ENCODE measurements around the gene NOA1.
A peak's percentile ranks its signal among the peaks of the same experiment; 100 is the strongest.

Gene NOA1

DNA sequence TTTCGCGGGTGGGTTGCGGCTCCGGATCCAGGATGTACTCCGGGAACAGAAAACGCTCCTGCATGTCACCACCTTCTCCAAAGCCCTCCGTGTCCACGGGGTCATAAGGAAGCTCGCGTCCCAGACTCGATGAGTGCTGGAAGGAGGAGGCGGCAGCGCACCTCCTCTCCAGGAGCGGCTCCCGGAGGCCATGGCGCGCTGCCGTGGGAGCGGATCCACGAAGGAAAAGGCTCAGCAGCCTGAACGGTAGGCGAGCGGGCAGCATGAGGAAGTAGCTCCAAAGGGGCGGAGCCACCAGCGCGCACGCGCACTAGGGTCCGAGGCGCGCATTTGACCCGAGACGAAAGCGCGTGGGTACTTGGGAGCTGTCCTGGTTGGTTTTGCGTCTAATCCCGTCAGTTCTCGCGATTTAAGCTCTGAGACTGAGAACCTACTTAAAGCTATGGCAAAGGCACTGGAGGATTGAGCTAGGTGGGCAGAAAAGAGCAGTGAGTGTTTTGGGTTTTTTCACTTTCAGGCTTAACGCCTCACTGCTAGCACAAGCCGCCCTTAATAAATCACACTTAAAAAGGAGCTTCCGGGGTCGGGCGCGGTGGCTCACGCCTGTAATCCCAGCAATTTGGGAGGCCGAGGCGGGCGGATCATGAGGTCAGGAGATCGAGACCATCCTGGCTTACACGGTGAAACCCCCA, at the start of gene NOA1:
NOA1 (minus strand) TSS at position 286 of the 692 bp plus-strand sequence; CDS start at position 265, 21 bp downstream.
- DNase-seq = peak; percentile 99

DNA sequence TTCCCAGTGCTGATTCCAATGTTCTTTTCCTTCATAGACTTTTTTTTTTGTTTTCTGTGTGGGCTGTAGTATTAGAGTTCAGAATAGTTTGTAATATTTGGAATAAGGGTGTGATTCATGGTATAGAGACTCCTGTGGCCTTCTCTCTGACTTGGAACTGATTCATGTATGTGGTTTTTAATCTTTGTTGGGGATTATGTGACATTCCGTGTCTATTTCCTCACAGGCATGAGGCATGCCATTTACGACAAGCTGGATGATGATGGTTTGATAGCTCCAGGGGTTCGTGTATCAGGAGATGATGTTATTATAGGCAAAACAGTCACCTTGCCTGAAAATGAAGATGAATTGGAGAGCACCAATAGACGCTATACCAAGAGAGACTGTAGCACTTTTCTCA, 45.7 kb upstream of the NOA1 start:
- peak; percentile 97 for DNase-seq

DNA sequence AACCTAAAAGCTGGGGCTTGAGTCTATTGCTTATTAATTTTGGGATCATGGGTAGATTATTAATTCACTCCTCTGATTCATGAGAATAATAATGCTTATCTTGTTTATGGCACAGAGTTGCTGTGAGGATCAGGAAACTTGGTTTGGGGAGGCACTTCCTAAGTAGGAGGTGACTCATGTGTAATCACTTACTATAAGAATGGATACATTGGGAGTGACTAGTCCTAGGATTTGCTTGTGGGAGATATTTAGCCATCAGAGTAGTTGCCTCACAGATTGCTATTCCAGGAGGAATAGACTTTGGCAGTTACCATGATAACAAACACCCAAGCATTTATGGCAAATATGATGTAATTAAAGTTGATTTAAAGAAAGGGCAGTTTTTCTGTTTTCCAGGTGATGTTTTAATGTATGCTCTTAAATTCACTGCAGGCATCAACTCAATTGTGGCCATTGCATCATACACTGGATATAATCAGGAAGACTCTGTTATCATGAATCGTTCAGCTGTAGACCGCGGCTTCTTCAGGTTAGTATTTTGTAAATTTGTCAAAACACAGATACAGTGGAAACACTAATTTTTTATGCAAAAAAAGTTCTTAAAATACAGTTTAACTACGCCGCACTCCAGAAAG, 43.2 kb upstream of the NOA1 start:
- peak; percentile 89 for DNase-seq

DNA sequence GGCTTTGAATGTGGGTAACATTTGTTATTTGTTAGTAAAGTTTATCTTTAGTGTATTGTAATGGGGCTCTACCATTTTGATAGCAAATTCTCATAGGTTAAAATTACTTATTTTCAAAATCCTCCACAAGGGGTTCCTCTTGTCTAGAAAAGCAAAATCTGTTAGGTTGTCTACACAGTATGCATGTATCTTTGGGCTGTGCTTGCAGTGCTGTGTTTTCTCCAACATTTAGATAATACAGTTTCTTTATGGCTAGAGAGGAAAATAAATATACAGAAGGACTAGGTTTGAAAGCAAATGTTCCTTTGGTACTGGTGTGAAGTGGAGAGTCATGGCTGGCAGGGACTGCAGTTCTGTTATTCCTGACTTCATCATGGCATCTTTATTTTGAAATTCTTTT, 41.6 kb upstream of the NOA1 start:
- no peak for DNase-seq

DNA sequence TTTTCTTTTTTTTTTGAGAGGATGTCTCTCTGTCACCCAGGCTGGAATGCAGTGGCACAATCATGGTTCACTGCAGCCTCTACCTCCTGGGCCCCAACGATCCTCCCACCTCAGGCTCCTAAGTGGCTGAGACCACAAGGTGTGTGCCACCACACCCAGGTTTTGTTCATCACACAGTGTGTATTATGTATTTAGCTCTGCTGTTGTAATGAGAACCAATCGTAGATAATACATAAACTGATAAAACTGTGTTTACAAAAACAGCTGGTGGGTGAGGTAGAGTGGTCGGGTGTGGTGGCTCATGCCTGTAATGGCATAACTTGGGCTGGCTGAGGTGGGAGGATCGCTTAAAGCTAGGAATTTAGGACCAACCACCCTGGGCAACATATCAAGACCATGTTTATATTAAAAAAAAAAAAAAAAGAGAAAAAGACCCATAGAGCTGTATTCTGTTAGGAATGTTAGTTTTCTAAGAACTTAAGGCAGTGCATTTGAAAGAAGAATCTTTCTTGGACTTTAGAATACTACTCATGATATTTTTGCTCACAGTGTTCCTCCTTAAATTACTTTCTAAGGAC, 36.2 kb upstream of the NOA1 start:
- DNase-seq = no peak

DNA sequence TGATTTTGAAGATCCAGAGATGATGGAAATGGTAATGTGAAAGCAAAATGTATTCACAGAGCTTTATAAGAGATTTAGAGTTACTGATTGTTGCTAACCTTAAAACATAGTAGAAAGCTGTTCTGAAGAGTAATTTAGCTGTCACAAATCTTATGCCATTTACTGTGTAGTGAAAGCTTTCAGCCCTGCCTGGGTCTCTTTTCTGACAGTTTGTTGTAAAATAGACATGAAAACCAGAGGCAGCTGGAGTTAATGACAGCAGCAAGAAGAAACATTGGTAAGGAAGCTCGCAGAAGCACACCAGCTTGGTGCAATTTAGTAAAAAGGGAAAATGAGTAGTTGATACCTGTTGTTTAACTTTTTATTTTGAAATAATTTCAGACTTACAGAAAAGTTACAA, 22.3 kb upstream of the NOA1 start:
- DNase-seq = no peak

DNA sequence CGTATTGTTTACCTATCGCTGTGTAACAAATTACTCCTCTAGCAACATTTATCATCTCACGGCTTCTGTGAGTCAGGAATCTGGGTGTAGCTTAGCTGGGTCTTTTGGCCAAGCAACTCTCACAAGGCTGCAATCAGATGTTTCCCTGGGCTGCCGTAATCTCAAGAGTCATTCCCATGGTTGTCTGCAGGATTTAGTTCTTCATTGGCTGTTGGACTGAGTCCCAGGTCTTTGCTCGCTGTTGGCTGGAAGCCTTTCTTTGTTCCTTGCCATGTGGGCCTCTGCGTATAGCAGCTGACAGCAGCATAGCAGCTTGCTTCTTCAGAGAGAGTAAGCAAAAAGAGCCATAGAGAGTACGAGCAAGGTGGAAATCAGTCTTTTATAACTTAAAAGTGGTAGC, 18.1 kb upstream of the NOA1 start:
- DNase-seq = peak; percentile 85

DNA sequence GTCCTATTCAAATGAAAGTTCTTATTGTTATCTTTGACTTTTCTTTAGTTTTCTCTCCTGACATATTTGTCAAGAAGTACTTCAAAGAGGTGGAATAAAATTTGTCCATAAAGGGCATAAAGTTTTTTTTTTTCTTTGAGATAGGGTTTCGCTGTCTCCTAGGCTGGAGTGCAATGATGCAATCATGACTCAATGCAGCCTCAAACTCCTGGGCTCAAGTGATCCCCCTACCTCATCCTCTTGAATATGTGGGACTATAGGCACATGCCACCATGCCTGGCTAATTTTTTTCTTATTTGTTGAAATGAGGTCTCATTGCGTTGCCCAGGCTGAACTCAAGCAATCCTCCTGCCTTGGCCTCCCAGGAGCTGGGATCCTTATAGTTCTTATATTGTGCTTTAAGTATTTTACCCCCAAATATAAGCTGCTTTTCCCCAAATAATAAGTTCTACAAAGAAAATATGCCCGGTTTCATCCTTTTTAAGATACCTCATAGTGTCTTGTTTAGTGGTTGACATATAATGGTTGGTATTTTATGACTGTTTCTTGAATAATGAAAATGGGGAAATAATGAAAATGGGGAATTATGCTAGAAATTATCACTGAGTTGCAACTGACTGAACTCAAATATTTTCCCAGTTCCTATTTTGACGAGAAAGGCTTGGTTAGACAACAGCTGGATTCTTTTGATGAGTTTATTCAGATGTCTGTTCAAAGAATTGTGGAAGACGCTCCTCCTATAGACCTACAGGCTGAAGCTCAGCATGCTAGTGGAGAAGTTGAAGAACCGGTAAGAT, 12.9 kb upstream of the NOA1 start:
- peak; percentile 63 for DNase-seq

DNA sequence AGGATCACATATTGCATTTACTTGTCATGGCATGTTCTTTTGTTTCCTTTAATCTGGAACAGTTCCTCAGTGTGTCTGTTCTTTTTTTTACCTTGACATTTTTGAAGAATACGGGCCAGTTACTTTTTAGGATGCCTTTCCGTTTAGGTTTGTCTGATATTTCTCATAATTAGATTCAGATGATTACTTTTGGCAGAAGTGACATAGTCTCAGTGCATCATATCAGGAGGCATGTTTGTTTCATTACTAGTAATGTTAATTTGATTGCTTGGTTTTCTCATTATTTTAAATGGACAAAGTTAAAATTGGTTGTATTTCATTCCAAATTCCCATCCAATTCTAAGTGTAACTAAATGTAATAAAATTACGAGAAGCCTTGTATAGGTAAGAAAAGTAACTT, 9.5 kb upstream of the NOA1 start:
- no peak for DNase-seq

DNA sequence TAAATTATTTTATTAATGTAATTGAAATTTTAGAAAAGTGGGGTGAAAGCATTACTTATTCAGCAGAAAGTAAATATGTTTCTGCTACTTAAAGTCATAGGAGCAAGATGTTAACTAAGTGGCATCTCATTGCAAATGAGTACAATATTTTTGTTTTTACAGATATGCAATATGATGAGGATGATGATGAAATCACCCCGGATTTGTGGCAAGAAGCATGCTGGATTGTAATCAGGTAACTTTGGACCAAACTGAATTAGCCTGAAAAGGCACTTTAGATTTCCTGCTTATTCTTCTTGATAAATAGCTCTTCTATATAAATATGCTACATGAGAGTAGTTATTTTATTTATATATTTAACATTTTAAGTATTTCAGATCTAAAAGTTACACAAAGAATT, 8.8 kb upstream of the NOA1 start:
- DNase-seq = no peak

DNA sequence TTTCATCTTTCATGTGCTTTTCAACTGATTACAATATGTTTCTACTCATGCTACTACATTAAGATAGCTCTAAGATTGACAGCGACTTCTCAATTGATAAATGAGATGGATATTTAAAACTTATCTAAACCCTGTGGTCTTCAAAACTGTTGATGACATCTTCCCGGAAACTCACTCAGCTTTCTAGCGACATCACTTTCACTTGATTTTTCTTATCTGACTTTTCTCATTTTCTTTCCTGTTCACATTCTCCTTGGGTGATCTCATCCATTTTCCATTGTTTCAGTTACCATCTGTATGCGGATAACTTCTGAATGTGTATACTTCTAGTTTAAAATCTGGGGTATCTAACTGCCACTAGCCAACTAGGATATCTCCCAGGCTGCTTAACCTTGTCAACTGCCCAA, 4.4 kb upstream of the NOA1 start:
- DNase-seq = peak; percentile 31

DNA sequence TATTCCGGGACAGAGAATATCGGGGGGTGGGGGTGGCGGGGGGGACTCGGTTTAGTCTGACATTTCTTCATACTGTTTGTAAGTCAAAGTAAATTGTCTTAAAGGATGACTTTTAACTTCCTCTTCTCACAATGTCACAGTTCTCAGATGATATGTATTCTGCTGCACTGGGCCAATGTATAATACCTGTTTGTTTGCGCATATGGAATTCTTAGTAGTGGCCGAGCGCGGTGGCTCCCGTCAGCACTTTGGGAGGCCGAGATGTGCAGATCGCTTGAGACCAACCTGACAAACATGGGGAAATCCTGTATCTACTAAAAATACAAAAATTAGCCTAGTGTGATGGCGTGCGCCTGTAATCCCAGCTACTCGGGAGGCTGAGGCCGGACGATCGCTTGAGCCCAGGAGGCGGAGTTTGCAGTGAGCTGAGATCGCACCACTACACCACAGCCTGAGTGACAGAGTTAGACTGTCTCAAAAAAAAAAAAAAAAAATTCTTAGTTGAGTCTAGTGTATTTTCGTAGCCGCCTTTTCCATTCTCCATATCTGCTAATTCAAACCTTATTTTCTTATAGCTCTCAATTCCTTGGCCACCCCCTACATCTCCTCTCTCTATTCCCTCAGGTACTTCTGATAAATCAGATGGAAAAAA, 2.1 kb upstream of the NOA1 start:
- DNase-seq = peak; percentile 28

DNA sequence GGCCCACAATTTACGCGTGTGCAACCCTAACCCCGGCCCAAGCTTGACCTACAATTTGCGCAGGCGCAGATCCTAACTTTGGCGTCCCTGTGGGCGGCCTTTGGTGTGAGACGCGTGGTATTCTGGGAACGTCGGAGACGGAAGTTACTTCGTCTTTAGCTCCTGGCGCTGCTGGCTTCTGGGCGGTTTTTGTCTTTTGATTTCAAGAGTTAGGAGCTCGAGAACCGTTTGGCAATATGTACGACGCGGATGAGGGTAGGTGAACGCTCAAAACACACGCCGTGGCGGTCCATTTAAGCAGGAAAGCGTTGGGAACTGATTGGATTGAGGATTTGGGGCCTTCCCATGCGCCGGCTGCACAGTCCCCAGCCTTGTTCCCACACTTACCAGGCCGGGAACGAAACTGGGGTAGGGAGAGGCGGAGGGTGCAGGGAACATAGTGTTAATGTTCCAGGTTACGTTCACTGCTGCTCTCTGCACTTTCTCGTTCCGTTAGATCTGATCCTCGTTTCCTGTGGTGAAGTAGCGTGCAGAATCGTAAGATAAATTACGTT, 1.4 kb upstream of the NOA1 start, which contains the start of gene POLR2B:
POLR2B (plus strand) TSS at position 147 of the 554 bp plus-strand sequence; CDS start at position 237, 90 bp downstream.
- DNase-seq = peak; percentile 93

DNA sequence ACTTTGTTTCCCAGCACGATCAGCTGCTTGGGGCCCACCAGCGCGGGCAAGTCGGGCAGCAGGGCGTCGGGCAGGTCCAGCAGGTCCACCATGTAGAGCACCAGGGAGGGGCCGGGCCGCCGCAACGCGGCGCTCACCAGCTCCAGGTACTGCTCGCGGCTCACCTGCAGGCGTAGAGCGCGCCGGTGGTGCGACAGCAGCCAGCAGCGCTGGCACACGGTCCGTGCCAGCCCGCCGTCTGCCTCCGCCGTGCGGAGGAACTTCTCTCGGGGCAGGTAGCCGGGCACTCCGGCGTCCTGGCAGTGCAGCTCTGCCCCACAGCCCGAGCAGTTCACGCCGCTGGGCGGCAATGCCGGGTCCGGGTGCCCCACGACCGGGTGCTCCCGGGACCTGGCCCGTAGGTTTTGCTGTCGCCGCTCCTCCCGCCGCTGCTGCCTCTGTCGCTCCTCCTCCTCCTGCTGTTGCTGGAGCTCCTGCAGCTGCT, 527 bp downstream of the NOA1 start:
- no peak for DNase-seq

DNA sequence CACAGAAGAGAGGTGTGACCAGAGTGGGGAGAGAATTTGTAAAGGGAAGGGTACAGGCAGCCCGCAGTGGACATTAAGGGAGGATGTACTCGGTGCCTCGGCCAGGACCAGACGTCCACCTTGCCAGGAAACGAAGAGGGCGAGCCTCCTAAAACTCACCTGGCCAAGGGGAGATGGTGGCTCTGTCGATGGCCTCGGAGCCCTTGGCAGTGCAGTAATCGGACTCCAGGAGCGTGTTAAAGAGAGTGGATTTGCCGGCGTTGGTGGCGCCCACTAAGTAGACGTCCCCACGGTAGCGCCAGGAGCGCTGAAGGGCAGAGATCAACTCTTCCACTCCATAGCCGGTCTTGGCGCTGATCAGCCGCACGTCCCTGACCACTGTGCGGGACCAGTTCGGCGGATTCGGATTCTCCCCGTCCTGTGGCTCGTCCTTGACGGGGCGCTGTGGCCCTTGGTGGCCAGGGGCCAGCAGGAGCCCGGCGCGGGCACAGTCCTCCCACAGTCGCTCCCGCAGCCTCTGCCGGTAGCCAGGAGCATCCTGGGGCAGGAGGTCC, 1.0 kb downstream of the NOA1 start:
- no peak for DNase-seq

DNA sequence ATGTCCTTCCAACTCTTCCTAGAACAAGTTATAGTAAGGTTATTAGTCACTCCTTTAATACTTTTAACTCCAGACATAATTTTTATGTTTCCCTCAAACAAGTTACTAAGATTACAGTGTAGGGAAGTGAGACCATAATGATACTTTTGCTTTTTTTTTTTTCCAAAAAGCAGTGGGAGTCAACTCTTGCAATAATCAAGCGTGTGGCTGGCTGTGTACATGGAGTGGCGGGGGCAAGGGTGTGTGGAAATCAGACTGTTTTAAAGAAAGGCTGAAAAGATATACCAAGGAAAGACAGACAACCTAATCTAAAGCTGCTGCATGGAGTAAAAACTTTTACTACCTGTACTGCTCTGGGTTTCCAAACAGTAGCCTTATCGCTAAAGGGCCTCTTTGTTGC, 4.1 kb downstream of the NOA1 start:
- no peak for DNase-seq

DNA sequence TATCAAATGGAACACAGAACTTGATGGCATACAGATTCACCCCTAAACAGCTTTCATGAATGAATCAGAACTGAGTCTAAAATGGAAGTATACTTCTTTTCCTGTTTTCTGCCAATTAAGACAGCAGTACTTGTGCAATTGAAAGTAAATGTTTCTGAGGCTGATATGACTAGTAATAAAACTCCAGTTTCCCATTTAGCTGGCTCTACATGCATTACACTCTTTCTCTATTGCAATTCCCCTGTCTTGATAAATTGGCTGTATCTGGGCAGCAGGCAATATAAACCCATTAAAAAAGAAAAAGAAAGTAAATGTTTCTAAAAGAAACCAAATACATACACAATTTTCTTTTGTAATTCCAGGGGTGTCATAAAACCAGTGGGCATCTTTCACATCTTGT, 4.6 kb downstream of the NOA1 start:
- no peak for DNase-seq

DNA sequence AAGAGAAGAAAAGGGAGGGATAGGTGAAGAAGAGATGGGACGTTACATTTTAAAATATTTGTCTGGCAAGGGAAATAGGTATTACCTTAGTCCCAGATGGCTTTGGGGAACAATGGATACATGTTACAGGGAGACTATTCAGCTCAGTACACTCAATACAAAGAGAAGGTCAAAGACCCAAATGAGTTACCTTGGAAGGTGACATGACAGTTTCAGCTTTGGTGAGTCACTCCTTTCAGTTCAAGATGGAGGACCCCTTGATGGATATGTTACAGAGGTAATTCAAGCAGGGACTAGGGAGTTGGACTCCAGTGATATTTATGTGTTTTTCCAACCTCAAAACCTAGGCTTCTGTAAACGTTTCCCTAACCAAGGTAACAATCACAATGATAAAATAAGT, 5.0 kb downstream of the NOA1 start:
- no peak for DNase-seq

DNA sequence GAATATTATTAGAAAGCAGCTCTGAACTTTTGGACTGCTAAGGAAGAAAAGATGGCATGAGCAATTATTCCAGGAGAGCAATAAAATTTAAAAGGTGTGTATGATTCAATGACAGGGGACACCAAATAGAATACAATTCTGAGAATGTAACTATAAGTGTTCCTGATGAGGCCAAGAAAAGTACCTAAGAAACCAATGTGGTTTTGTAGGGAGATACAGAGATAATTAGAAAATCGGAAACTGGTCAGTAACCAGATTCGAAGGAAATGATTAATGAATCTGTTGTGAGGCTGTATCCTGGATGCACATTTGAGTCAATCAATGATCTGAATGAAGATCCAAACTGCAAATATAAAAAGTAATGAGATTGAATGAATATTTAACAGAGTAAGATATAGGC, 6.0 kb downstream of the NOA1 start:
- DNase-seq = no peak

DNA sequence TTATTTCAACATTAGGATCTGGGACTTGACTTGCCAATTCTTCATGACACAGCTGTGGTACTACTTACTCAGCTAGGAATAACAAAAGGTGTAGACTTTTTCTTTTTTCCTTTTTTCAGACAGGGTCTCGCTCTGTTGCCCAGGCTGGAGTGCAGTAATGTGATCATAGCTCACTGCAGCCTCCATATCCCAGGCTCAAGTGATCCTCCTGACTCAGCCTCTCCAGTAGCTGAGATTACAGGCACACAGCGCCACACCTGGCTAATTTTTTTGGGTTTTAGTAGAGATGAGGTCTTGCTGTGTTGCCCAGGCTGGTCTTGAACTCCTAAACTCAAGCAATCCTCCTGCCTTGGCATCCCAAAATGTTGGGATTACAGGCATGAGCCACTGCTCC, 16.3 kb downstream of the NOA1 start:
- DNase-seq = no peak

DNA sequence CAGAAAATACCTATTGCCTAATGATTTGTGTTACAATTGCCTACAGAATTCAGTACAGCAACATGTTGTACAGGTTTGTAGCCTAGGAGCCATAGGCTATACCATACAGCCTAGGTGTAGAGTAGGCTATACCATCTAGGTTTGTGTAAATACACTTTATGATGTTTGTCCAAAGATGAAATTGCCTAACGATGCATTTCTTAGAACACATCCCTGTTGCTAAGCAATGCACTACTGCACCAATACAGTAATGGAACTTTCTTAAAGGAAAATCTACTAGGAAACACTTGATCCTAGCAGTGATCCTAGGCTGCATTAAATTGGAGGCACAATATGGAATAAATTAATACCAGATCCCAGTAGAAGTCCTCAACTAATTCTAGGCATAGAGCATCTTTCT, 18.3 kb downstream of the NOA1 start:
- no peak for DNase-seq

DNA sequence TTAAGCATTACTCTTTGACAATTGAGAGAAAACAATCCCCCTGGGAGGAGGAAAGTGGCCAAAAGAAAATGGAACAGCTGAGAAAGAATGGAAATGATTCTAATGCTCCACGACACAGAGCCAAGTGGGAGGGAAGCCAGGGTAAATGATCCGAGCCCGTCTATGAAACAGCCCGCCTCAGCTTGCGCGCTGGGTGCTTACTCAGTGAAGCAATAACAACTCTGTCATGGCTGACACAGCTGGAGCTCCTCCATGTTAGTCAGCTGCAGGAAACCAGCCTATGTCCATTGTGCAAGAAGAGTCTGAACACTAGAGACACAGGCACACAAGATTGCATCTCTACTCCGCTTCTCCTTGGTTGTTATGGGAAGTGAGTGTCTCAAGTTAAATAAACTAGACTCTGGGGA, 19.3 kb downstream of the NOA1 start:
- peak; percentile 95 for DNase-seq
